Fibroblast of lung (primary cell): ENCODE results near the gene PLA2G6. TPM values are rescaled to one million over a fixed set of nuclear protein-coding genes. Genes with fewer than 3 reads are reported as not detected.

ENCODE experiments used
- DNase-seq, 2 donors: peaks; one replicate each; pipeline versions ENCODE4 v3.0.0 to v3.0.0-alpha.2; 2010; ENCODE audit warnings: low read depth in 2 of 2
- H2AFZ ChIP-seq: 2 replicates; pipeline ENCODE4 v1.5.1; 2012; ENCODE audit warnings: low read length, control low read depth, inconsistent platforms
- H3K27ac ChIP-seq: 2 replicates; pipeline ENCODE4 v1.5.1; 2011; ENCODE audit warnings: low read length, control low read depth; ENCODE audit not compliant: insufficient read depth
- H3K27me3 ChIP-seq: 2 replicates; pipeline ENCODE4 v1.5.1; 2011; ENCODE audit warnings: mild to moderate bottlenecking, low read length; ENCODE audit not compliant: control insufficient read depth, insufficient read depth
- H3K36me3 ChIP-seq: 2 replicates; pipeline ENCODE4 v1.5.1; 2011; ENCODE audit warnings: low read length; ENCODE audit not compliant: control insufficient read depth, insufficient read depth
- H3K4me1 ChIP-seq: 2 replicates; pipeline ENCODE4 v1.5.1; 2011; ENCODE audit warnings: low read length; ENCODE audit not compliant: control insufficient read depth, insufficient read depth; ENCODE audit errors: extremely low read depth
- H3K4me2 ChIP-seq: 2 replicates; pipeline ENCODE4 v1.5.1; 2011; ENCODE audit warnings: low read length, control low read depth; ENCODE audit not compliant: insufficient read depth; ENCODE audit errors: extremely low read depth
- H3K4me3 ChIP-seq, 4 experiments: fragments of 200-600 bp in 1 of 4; sonication (generic) in 1 of 4; replicated peaks in 1 of 4; 2 replicates each; pipeline ENCODE4 v1.5.1; 2011 to 2016; ENCODE audit warnings: low read length in 4 of 4, low read depth in 3 of 4, mild to moderate bottlenecking in 3 of 4, control low read depth in 2 of 4, inconsistent platforms in 1 of 4, mixed read lengths in 1 of 4; ENCODE audit not compliant: insufficient read depth in 1 of 4; ENCODE audit errors: control extremely low read depth in 1 of 4
- H3K79me2 ChIP-seq: 2 replicates; pipeline ENCODE4 v1.5.1; 2012; ENCODE audit warnings: mild to moderate bottlenecking, low read length, inconsistent platforms; ENCODE audit not compliant: control insufficient read depth, insufficient read depth
- H3K9ac ChIP-seq: 2 replicates; pipeline ENCODE4 v1.5.1; 2011; ENCODE audit warnings: mild to moderate bottlenecking, low read length, control low read depth; ENCODE audit not compliant: insufficient read depth
- H3K9me3 ChIP-seq: 2 replicates; pipeline ENCODE4 v1.5.1; 2012; ENCODE audit warnings: low read depth, low read length; ENCODE audit not compliant: control insufficient read depth, insufficient read depth
- H4K20me1 ChIP-seq: 2 replicates; pipeline ENCODE4 v1.5.1; 2011; ENCODE audit warnings: low read length; ENCODE audit not compliant: control insufficient read depth, insufficient read depth; ENCODE audit errors: extremely low read depth
- EZH2 ChIP-seq: IDR thresholded peaks from 2 replicates; pipeline ENCODE4 v1.5.1; 2012; ENCODE audit warnings: low read length, control low read depth, mild to moderate bottlenecking; ENCODE audit errors: missing control alignments
- polyA plus RNA-seq, 2 donors: library from polyadenylated mRNA; depleted of rRNA in 1 of 2; stranded (reverse) in 1 of 2; unstranded in 1 of 2; fragments of >200 nt; gene quantifications; 2 replicates each; pipeline ENCODE4 v1.2.1, GENCODE V29; 2011 to 2012; ENCODE audit warnings: missing spikeins in 1 of 2
- total RNA-seq: library from RNA; depleted of rRNA; stranded (reverse); fragments of >200 nt; gene quantifications from 2 replicates; pipeline ENCODE4 v1.2.1, GENCODE V29; 2014
- TF ChIP-seq, protein P1 (sequence below), 2 donors: IDR thresholded peaks in 1 of 2; conservative IDR thresholded peaks in 1 of 2; 1 replicate in 1 of 2; 2 replicates in 1 of 2; pipeline ENCODE4 v1.5.1; 2011 to 2012; ENCODE audit warnings: low read length in 2 of 2, control low read depth in 1 of 2, inconsistent platforms in 1 of 2, low read depth in 1 of 2, mild to moderate bottlenecking in 1 of 2

PLA2G6 gene
- total and polyA plus RNA-seq, 2 donors (not counting 1 experiment from before 2014, with no cell fraction given), result 4.8 to 29.9 TPM

GRCh38 chr22:38191731-38192474 lies 10.3 kb upstream of the PLA2G6 start:
- no peak overlapping the region for H3K27ac ChIP-seq
- H2AFZ ChIP-seq, result no peak overlapping the region
- no peak overlapping the region for H3K4me3 ChIP-seq
- H3K9ac ChIP-seq, result no peak overlapping the region
- H3K4me1 ChIP-seq, result peaks cover 7% of the 10 kb centered on the region
- no peaks in the 10 kb centered on the region for H3K9me3 ChIP-seq
- no peak for TF ChIP-seq EZH2
- TF ChIP-seq, protein P1, sequence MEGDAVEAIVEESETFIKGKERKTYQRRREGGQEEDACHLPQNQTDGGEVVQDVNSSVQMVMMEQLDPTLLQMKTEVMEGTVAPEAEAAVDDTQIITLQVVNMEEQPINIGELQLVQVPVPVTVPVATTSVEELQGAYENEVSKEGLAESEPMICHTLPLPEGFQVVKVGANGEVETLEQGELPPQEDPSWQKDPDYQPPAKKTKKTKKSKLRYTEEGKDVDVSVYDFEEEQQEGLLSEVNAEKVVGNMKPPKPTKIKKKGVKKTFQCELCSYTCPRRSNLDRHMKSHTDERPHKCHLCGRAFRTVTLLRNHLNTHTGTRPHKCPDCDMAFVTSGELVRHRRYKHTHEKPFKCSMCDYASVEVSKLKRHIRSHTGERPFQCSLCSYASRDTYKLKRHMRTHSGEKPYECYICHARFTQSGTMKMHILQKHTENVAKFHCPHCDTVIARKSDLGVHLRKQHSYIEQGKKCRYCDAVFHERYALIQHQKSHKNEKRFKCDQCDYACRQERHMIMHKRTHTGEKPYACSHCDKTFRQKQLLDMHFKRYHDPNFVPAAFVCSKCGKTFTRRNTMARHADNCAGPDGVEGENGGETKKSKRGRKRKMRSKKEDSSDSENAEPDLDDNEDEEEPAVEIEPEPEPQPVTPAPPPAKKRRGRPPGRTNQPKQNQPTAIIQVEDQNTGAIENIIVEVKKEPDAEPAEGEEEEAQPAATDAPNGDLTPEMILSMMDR (conservative IDR thresholded peaks at IDR 0.05 in 1 of 2, IDR thresholded peaks at IDR 0.05 in 1 of 2; ENCODE audit: low read depth in 1 of 2, low read length in 2 of 2), result no peak
- no peak for DNase-seq
- no peaks in the 10 kb centered on the region for H4K20me1 ChIP-seq
- H3K4me2 ChIP-seq, result no peak overlapping the region
- no peaks in the 10 kb centered on the region for H3K27me3 ChIP-seq
- H3K79me2 ChIP-seq, result no peaks in the 10 kb centered on the region
- no peaks in the 10 kb centered on the region for H3K36me3 ChIP-seq

DNA sequence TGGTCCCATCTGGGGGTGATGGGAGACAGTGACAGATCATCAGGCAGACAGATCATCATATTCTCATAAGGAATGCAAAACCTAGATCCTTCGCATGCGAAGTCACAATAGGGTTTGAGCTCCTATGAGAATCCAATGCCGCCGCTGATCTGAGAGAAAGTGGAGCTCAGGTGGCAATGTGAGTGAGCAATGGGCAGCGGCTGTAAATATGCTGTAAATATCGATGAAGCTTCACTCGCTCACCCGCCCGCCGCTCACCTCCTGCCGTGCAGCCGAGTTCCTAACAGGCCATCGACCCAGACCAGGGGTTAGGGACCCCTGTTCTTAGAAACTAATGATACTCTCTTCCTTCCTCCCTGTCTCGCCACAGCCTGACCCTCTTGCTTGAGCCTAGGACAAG lies 9.4 kb upstream of the PLA2G6 start:
- H2AFZ ChIP-seq, result no peak overlapping the region
- H3K4me3 ChIP-seq, result no peak overlapping the region
- H3K9me3 ChIP-seq, result no peaks in the 10 kb centered on the region
- H3K27ac ChIP-seq, result no peak overlapping the region
- peaks cover 7% of the 10 kb centered on the region for H3K4me1 ChIP-seq
- H3K27me3 ChIP-seq, result no peaks in the 10 kb centered on the region
- H3K79me2 ChIP-seq, result no peaks in the 10 kb centered on the region
- no peaks in the 10 kb centered on the region for H4K20me1 ChIP-seq
- H3K4me2 ChIP-seq, result no peak overlapping the region
- TF ChIP-seq EZH2, result no peak
- TF ChIP-seq, protein P1 (conservative IDR thresholded peaks at IDR 0.05 in 1 of 2, IDR thresholded peaks at IDR 0.05 in 1 of 2; ENCODE audit: low read depth in 1 of 2, low read length in 2 of 2), result no peak
- no peaks in the 10 kb centered on the region for H3K36me3 ChIP-seq
- no peak for DNase-seq
- no peak overlapping the region for H3K9ac ChIP-seq

DNA sequence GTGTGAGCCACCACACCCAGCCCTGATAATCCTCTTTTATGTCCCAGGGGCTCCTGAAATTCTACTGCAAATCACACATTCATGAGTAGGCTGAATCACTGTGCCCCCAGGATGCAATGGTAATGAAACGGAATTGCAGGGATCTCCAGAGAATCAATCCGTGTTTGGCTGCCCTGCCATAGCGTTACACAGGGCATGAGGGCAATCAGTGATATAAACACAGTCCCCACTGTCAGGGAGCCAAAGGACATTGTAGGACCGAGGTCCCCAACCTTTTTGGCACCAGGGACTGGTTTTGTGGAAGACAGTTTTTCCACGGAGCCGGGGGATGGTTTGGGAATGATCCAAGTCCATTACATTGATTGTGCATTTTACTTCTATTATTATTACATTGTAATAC lies 9.0 kb upstream of the PLA2G6 start:
- H3K79me2 ChIP-seq, result no peaks in the 10 kb centered on the region
- H3K4me2 ChIP-seq, result no peak overlapping the region
- H4K20me1 ChIP-seq, result no peaks in the 10 kb centered on the region
- H3K9me3 ChIP-seq, result no peaks in the 10 kb centered on the region
- H2AFZ ChIP-seq, result no peak overlapping the region
- H3K4me3 ChIP-seq, result no peak overlapping the region
- TF ChIP-seq, protein P1 (conservative IDR thresholded peaks at IDR 0.05 in 1 of 2, IDR thresholded peaks at IDR 0.05 in 1 of 2; ENCODE audit: low read depth in 1 of 2, low read length in 2 of 2), result no peak
- TF ChIP-seq EZH2, result no peak
- H3K27ac ChIP-seq, result no peak overlapping the region
- no peak overlapping the region for H3K9ac ChIP-seq
- H3K36me3 ChIP-seq, result no peaks in the 10 kb centered on the region
- no peak for DNase-seq
- H3K27me3 ChIP-seq, result no peaks in the 10 kb centered on the region
- peaks cover 7% of the 10 kb centered on the region for H3K4me1 ChIP-seq
